GM18520 (cell line): ENCODE measurements around the gene VPS26C.
"Not testable (repeated sequence)": the region's sequence is repeated elsewhere in the genome, so short reads cannot be mapped to it uniquely, and the experiment has no call there.

Source experiments
- ATAC-seq: cut with Tn5 transposase; IDR thresholded peaks from one replicate; pipeline ENCODE4 v1.9.1; 2021; ENCODE audit not compliant: unreplicated experiment

VPS26C gene

GRCh38 chr21:37267269-37268185 is at the start of gene VPS26C:
VPS26C (minus strand) TSS chr21:37267334; CDS start chr21:37267294, 40 bp downstream.
- peak; percentile 88 for ATAC-seq

- not testable (repeated sequence) for ATAC-seq
Observed at GRCh38 chr21:37316072-37316471, 48.9 kb upstream of the VPS26C start.

- no peak for ATAC-seq
Observed at GRCh38 chr21:37300114-37300751, 33.1 kb upstream of the VPS26C start.

GRCh38 chr21:37297364-37297763 is 30.2 kb upstream of the VPS26C start:
- ATAC-seq, result no peak

- ATAC-seq, result no peak
Observed at GRCh38 chr21:37294679-37295078, 27.5 kb upstream of the VPS26C start.

GRCh38 chr21:37292941-37293340 is 25.8 kb upstream of the VPS26C start:
- no peak for ATAC-seq

GRCh38 chr21:37292041-37292440 is 24.9 kb upstream of the VPS26C start:
- ATAC-seq, result no peak

GRCh38 chr21:37283191-37283710 is 16.1 kb upstream of the VPS26C start:
- not testable (repeated sequence) for ATAC-seq

- not testable (repeated sequence) for ATAC-seq
Observed at GRCh38 chr21:37282602-37283001, 15.5 kb upstream of the VPS26C start.

GRCh38 chr21:37281993-37282392 is 14.9 kb upstream of the VPS26C start:
- no peak for ATAC-seq

GRCh38 chr21:37281579-37281978 is 14.4 kb upstream of the VPS26C start:
- no peak for ATAC-seq

- ATAC-seq, result not testable (repeated sequence)
Observed at GRCh38 chr21:37279271-37279670, 12.1 kb upstream of the VPS26C start.

- no peak for ATAC-seq
Observed at GRCh38 chr21:37278199-37278598, 11.1 kb upstream of the VPS26C start.

GRCh38 chr21:37276377-37276776 is 9.2 kb upstream of the VPS26C start:
- no peak for ATAC-seq

- ATAC-seq, result no peak
Observed at GRCh38 chr21:37273911-37274690, 7.0 kb upstream of the VPS26C start.

- ATAC-seq, result no peak
Observed at GRCh38 chr21:37273440-37273839, 6.3 kb upstream of the VPS26C start.

- ATAC-seq, result no peak
Observed at GRCh38 chr21:37272897-37273296, 5.8 kb upstream of the VPS26C start.

GRCh38 chr21:37270576-37271365 is 3.6 kb upstream of the VPS26C start:
- ATAC-seq, result no peak

GRCh38 chr21:37269481-37269880 is 2.3 kb upstream of the VPS26C start:
- ATAC-seq, result no peak

GRCh38 chr21:37268186-37268503 is 1.0 kb upstream of the VPS26C start:
- ATAC-seq, result no peak
